ENCODE results near the gene GDI1.

DNA sequence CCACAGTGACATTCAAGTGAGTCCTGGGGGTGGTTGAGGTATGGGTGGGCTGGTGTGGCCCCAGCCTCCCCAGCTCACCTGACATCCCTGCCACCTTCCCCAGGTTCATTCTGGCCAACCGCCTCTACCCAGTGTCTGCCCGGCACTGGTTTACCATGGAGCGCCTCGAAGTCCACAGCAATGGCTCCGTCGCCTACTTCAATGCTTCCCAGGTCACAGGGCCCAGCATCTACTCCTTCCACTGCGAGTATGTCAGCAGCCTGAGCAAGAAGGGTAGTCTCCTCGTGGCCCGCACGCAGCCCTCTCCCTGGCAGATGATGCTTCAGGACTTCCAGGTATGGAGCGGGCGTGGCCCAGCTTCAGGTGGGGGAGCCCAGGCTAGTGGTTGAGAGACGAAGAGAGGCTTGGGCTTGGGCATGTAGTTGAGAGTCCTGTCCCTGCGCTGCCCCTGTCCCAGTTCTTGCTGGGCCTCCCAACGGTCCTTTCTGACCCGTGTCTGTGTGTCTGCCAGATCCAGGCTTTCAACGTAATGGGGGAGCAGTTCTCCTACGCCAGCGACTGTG lies 1.7 kb upstream of the GDI1 start:
- TF ChIP-seq, protein P1, sequence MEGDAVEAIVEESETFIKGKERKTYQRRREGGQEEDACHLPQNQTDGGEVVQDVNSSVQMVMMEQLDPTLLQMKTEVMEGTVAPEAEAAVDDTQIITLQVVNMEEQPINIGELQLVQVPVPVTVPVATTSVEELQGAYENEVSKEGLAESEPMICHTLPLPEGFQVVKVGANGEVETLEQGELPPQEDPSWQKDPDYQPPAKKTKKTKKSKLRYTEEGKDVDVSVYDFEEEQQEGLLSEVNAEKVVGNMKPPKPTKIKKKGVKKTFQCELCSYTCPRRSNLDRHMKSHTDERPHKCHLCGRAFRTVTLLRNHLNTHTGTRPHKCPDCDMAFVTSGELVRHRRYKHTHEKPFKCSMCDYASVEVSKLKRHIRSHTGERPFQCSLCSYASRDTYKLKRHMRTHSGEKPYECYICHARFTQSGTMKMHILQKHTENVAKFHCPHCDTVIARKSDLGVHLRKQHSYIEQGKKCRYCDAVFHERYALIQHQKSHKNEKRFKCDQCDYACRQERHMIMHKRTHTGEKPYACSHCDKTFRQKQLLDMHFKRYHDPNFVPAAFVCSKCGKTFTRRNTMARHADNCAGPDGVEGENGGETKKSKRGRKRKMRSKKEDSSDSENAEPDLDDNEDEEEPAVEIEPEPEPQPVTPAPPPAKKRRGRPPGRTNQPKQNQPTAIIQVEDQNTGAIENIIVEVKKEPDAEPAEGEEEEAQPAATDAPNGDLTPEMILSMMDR (IDR thresholded peaks at IDR 0.05) = no peak
- TF ChIP-seq POLR2A (IDR thresholded peaks at IDR 0.05) = no peak

All from body of pancreas (tissue), 4 donors.